Activated T-cell treated with anti-CD3 and anti-CD28 coated beads, Interleukin-2, amount 50 U/mL, for 4 hours (primary cell): Measurements from ENCODE around the gene HOXA5. TPM values are rescaled to one million over a fixed set of nuclear protein-coding genes. Genes with fewer than 3 reads are reported as not detected.
A peak's percentile ranks its signal among the peaks of the same experiment; 100 is the strongest.

ENCODE experiments used
- ATAC-seq, 2 donors: fragments of 200-7000 bp; cut with Tn5 transposase; one replicate each; pipeline ENCODE4 v1.10.0; 2021
- DNase-seq: peaks from one replicate; pipeline ENCODE4 v3.0.0-alpha.2; 2020
- H3K27me3 Mint-ChIP-seq: one replicate; pipeline ENCODE4 v1.8.0; 2021; ENCODE audit warnings: low read depth, mixed read lengths
- H3K36me3 Mint-ChIP-seq: one replicate; pipeline ENCODE4 v1.8.0; 2022; ENCODE audit warnings: mixed read lengths; ENCODE audit not compliant: insufficient read depth
- H3K4me1 Mint-ChIP-seq: one replicate; pipeline ENCODE4 v1.8.0; 2021; ENCODE audit warnings: low read depth, mixed read lengths
- H3K4me3 Mint-ChIP-seq: one replicate; pipeline ENCODE4 v1.8.0; 2021; ENCODE audit warnings: mild to moderate bottlenecking, moderate library complexity, mixed read lengths
- H3K9me3 Mint-ChIP-seq: one replicate; pipeline ENCODE4 v1.8.0; 2021; ENCODE audit warnings: mixed read lengths
- total RNA-seq, 3 donors: library from RNA; stranded (reverse); gene quantifications; one replicate each; pipeline ENCODE4 v1.2.1, GENCODE V29; 2021

Gene HOXA5
- total RNA-seq, 3 donors from 2014 or later, result not detected

DNA sequence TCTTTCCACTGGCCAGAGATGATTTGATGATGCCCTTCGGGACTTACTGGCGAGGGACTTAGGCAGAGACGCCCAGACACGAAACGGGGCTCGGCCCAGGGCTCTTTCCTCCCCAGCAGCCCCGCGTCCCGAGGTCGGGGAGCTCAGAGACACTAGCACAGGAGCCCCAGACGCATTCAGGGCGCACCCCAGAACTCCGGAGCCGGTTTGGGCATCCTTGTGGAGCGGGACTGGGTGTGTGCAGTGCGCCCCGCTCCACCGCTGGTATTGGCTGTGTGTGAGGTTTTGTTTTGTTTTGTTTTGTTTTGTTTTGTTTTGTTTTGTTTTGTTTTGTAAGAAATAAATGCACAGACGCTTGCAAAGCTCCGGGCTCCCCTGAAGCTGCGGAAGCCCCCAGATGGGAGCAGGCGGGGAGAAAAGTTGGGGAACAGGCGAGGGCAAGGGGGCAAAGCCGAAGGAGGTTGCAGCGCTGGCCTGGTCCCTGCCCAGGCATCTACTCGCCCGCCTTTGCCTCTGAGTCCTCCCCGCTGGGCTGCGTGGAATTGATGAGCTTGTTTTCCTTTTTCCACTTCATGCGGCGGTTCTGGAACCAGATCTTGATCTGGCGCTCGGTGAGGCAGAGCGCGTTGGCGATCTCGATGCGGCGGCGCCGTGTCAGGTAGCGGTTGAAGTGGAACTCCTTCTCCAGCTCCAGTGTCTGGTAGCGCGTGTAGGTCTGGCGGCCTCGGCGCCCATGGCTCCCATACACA lies 1.9 kb upstream of the HOXA5 start:
- peaks cover 6% of the 10 kb centered on the region for H3K4me1 Mint-ChIP-seq
- H3K27me3 Mint-ChIP-seq, result peaks cover 72% of the 10 kb centered on the region
- H3K4me3 Mint-ChIP-seq, result no peak overlapping the region
- no peaks in the 10 kb centered on the region for H3K9me3 Mint-ChIP-seq
- H3K36me3 Mint-ChIP-seq, result no peaks in the 10 kb centered on the region
- DNase-seq (no peak), ATAC-seq (no peak)

DNA sequence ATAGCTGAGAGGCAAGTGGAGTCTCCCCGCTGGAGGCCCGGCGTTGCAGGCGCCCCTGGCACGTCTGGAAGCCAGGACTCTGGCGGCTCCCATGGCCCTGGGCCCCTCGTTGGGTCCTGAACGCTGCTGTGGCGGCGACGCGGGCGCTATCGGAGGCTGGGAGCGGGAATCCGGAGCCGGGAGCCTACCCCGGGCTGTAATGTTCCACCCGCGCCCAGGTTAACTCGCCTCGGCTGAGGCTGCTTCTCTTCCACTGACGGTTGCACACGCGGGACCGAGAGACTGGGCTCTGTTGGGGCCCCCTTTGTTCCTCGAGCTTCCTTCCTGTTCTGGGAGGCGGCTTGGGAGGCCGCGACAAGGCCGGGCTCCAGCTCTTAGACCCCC lies 1.3 kb upstream of the HOXA5 start:
- Mint-ChIP-seq H3K36me3 (no peaks in the 10 kb centered on the region), H3K9me3 (no peaks in the 10 kb centered on the region), H3K27me3 (peaks cover 66% of the 10 kb centered on the region), H3K4me3 (no peak overlapping the region), H3K4me1 (peaks cover 5% of the 10 kb centered on the region)
- ATAC-seq (no peak), DNase-seq (no peak)

GRCh38 chr7:27143950-27144780 lies 684 bp upstream of the HOXA5 start:
- H3K4me3 Mint-ChIP-seq, result no peak overlapping the region
- peaks cover 5% of the 10 kb centered on the region for H3K4me1 Mint-ChIP-seq
- no peak for ATAC-seq
- no peaks in the 10 kb centered on the region for H3K36me3 Mint-ChIP-seq
- H3K9me3 Mint-ChIP-seq, result no peaks in the 10 kb centered on the region
- DNase-seq, result no peak
- H3K27me3 Mint-ChIP-seq, result peaks cover 60% of the 10 kb centered on the region

GRCh38 chr7:27142580-27143022 lies 880 bp downstream of the HOXA5 start:
- ATAC-seq, result no peak
- Mint-ChIP-seq H3K9me3 (no peaks in the 10 kb centered on the region), H3K27me3 (peaks cover 60% of the 10 kb centered on the region), H3K4me3 (no peak overlapping the region), H3K4me1 (no peaks in the 10 kb centered on the region), H3K36me3 (no peaks in the 10 kb centered on the region)
- no peak for DNase-seq

- DNase-seq, result no peak
- Mint-ChIP-seq H3K4me3 (no peak overlapping the region), H3K4me1 (no peaks in the 10 kb centered on the region), H3K36me3 (no peaks in the 10 kb centered on the region), H3K27me3 (peaks cover 61% of the 10 kb centered on the region), H3K9me3 (no peaks in the 10 kb centered on the region)
- ATAC-seq, result no peak
Measured at GRCh38 chr7:27141923-27142579, 1.4 kb downstream of the HOXA5 start.

DNA sequence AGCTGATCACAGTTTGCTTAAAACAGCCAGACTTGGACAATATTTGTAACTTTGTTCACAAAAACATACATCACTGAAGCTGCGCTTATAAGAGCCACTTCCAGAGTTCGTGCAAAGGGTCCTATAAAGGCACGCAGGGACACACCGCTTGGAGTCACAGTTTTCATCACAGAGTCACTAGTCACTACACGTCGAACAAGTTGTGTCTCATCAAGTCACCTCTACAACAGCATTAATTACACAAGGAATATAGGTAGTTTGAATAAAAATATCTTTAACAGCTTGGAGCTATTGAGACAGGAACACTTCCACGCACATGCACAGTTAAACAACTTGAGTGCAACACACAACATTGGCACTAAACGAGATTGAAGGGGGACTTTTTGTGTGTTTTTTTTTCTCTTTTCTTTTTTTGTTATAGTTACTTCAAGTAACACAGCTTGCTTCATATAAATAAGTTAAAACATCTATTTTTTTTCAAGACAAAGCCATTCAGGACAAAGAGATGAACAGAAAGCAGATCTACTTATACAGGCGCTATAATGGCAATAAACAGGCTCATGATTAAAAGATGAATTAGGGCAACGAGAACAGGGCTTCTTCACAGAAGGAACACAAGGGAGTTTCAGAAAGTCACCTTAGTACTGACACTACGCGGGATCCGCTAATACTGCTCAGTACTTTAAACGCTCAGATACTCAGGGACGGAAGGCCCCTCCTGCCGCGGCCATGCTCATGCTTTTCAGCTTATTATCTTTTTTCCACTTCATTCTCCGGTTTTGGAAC lies 2.2 kb downstream of the HOXA5 start:
- no peak for ATAC-seq
- no peaks in the 10 kb centered on the region for H3K9me3 Mint-ChIP-seq
- peaks cover 59% of the 10 kb centered on the region for H3K27me3 Mint-ChIP-seq
- no peaks in the 10 kb centered on the region for H3K4me1 Mint-ChIP-seq
- no peak overlapping the region for H3K4me3 Mint-ChIP-seq
- no peaks in the 10 kb centered on the region for H3K36me3 Mint-ChIP-seq
- DNase-seq, result no peak

DNA sequence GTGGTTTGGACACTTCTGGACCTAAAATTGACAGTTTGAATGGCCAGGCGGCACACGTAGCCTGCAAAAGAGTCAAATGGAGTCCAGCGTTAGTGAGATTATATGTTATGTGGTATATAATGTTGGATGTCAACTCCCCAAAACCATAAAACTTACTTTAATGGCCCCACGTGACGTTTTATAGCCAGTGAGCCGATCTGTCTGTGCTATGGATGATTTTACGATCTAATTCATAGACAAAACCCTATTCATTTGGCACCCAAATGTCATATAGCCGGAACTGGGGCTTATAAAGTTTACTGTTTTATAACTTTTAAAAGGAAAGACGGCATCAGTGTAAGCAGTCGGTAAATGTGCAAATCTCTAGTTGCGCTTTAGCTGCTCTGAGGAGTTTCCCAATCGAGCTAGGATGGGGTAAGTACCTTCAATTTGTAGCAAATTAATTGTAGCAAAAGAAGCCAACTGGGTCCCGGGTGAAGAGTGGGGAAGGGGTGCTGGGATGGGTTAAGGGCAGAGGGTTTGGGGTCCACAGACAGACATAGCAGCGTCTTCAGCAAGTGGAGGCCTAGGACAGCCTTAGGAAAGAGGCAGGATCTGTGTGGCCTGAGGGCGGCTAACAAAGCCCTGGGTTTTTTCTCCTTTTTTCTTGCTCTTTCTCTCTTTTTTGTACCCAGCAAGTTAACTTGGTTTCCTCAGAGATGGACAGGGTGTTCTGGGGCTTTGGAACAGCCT lies 3.2 kb downstream of the HOXA5 start:
- DNase-seq, result no peak
- Mint-ChIP-seq H3K4me1 (peaks cover 5% of the 10 kb centered on the region), H3K9me3 (no peaks in the 10 kb centered on the region), H3K36me3 (no peaks in the 10 kb centered on the region), H3K27me3 (peaks cover 61% of the 10 kb centered on the region), H3K4me3 (no peak overlapping the region)
- ATAC-seq, result no peak

- no peak for DNase-seq
- H3K36me3 Mint-ChIP-seq, result no peaks in the 10 kb centered on the region
- no peaks in the 10 kb centered on the region for H3K9me3 Mint-ChIP-seq
- H3K4me3 Mint-ChIP-seq, result no peak overlapping the region
- peaks cover 62% of the 10 kb centered on the region for H3K27me3 Mint-ChIP-seq
- H3K4me1 Mint-ChIP-seq, result peaks cover 8% of the 10 kb centered on the region
- no peak for ATAC-seq
Measured at GRCh38 chr7:27139334-27140125, 4.0 kb downstream of the HOXA5 start.

DNA sequence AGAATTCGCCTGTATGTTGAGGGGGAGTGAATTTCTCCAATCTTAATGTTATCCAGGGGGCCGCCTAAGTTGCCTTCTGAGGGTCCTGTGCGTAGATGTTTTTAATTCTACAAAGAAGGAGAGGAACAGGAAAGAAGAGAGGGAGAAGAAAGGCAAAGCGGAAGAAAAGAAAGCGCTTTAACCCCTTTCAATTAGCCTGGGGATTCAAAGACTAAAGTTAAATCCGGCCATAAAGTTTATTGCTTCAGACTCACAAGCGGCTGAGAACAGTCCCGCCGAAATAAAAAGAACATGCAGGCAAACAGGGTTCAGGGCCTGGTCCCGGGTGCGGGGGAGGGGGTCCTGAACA lies 4.5 kb downstream of the HOXA5 start:
- Mint-ChIP-seq H3K27me3 (peaks cover 60% of the 10 kb centered on the region), H3K4me1 (peaks cover 13% of the 10 kb centered on the region), H3K9me3 (no peaks in the 10 kb centered on the region), H3K36me3 (no peaks in the 10 kb centered on the region), H3K4me3 (no peak overlapping the region)
- no peak for DNase-seq
- ATAC-seq, result no peak

GRCh38 chr7:27138472-27138871 lies 5.0 kb downstream of the HOXA5 start:
- no peak overlapping the region for H3K4me3 Mint-ChIP-seq
- H3K4me1 Mint-ChIP-seq, result peaks cover 13% of the 10 kb centered on the region
- peaks cover 61% of the 10 kb centered on the region for H3K27me3 Mint-ChIP-seq
- no peaks in the 10 kb centered on the region for H3K9me3 Mint-ChIP-seq
- DNase-seq (no peak), ATAC-seq (no peak)
- no peaks in the 10 kb centered on the region for H3K36me3 Mint-ChIP-seq

DNA sequence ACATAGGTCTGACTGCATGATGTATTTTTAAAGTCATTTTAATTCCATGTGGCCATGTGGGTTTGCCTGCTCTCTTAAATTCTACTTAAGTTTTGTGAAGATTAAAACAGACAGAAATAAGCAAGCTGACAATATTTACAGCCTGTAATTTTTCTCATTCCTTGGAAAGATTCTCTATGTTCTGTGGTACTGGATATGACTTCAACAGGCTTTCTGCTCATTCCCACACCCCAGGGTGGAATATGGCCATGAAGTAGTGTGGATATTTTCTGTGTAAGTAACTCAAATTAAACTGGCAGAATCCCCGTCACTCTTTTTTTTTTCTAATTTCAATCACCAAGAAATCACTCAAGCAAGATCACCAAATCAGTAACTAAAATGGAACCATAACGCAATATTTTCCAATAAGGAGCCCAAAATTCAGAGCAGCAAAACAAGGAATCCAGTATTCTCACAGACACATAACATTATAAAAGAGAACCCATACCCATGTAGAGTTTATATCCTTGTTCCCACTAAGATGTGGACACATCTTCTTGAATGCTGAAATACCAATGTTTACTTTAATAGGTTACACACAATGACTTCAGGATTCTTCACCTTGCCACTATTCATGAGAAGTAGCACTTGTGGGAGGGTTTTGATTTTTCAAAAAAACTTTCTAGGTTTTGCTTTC lies 5.7 kb downstream of the HOXA5 start:
- H3K9me3 Mint-ChIP-seq, result no peaks in the 10 kb centered on the region
- no peak overlapping the region for H3K4me3 Mint-ChIP-seq
- DNase-seq, result no peak
- H3K36me3 Mint-ChIP-seq, result no peaks in the 10 kb centered on the region
- H3K27me3 Mint-ChIP-seq, result peaks cover 65% of the 10 kb centered on the region
- peaks cover 13% of the 10 kb centered on the region for H3K4me1 Mint-ChIP-seq
- no peak for ATAC-seq

DNA sequence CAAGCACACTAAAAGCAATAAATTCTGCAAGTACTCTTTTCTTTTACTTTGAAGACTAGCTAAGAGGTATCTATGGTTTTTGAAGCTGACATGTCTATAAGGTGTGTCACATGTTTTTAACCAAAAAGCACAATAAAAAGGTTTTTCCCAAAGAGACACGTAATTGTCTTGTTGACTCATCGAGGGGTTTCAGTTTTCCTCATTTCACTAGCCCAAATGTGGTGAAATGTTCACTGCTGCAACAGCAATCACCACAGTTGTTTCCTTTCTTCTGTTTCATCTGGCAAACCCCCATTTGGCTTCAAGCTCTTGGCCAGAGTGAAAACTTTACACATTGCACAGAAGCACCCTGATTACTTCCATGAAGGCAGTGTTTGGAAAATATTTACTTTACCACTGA lies 9.1 kb downstream of the HOXA5 start:
- H3K9me3 Mint-ChIP-seq, result no peaks in the 10 kb centered on the region
- ATAC-seq (peak; percentile 57 to 68), DNase-seq (no peak)
- peaks cover 62% of the 10 kb centered on the region for H3K27me3 Mint-ChIP-seq
- H3K36me3 Mint-ChIP-seq, result no peaks in the 10 kb centered on the region
- no peak overlapping the region for H3K4me3 Mint-ChIP-seq
- H3K4me1 Mint-ChIP-seq, result peaks cover 13% of the 10 kb centered on the region
